ENCODE results near the gene S1PR3. TPM values are rescaled to one million over a fixed set of nuclear protein-coding genes. Genes with fewer than 3 reads are reported as not detected.

S1PR3 gene
- total RNA-seq, 1 donor from 2014 or later = 1.8 TPM

- no peak for DNase-seq (ENCODE audit: low read depth)
These were observed 17.7 kb downstream of the S1PR3 start for GRCh38 chr9:89008744-89009545.

DNA sequence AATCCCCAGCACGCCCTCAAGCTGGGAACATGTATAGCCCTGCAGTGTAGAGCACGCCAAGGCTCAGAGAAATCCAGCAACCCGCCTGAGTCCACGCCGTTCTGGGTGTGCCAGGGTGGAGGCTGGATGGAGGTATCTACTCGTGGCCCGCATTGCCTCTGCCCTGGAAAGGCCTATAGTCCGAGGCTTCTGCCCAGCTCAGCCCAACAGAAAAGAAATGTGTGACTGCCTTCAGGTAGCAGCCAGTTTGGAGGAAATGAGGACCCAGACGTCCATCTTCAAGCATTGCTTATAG is 18.2 kb downstream of the S1PR3 start:
- DNase-seq (ENCODE audit: low read depth) = no peak

GRCh38 chr9:89010056-89010455 is 18.8 kb downstream of the S1PR3 start:
- DNase-seq (ENCODE audit: low read depth) = no peak

- DNase-seq (ENCODE audit: low read depth) = no peak
These were observed 19.4 kb downstream of the S1PR3 start for GRCh38 chr9:89010526-89011111.

DNA sequence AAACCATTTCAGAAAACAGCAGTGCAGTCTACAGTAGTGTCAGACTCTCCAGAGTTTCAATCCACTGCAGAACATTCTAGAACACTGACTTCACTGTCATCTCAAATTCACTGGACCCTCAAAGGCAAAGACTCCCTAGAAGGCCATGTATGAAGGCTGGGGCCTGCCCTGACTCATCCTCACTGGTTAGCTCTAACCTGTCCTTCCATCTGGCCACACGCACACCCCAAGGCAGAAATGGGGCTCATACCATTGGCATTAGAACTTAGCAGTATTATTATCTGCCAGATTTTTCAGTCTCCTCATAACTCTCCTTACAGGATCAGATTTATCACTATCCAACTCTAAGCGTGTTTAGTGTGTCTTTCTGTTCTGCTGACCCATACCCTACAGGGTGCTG is 20.4 kb downstream of the S1PR3 start:
- DNase-seq (ENCODE audit: low read depth) = no peak

DNA sequence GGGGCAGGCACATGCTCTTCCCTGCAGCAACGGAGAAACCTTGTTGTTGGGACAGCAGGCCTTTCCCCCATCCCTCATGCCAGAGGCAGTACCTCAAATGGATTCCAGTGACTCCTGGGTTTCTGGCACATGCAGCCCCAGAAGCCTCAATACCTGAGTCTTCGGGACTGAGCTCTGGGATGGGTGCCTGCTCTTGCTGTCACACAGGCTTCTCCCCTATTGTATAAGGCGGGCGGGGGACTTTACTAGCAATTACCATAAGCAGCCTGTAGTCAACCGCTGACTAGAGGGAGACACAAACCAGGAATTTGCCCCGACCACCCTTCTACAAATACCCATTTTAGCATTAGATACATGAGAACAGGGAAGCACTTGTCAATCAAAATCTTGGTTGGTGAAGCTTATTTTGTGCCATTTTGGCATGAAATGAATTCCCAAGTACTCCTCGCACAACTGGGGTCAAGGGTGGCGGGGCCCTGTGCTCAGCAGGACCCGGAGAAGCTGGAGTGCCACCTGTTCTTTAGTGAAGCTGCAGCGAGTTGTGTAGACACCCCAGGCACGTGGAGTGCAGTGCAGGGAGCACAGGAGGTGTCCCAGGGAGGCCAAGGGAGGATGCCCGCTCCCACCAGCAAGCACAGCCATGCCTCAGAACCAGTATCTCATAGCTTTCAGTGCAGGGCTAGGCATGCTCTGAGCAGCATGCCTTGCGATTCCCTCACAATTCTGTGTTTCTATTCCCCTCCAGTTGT is 21.2 kb downstream of the S1PR3 start:
- no peak for DNase-seq (ENCODE audit: low read depth)

DNA sequence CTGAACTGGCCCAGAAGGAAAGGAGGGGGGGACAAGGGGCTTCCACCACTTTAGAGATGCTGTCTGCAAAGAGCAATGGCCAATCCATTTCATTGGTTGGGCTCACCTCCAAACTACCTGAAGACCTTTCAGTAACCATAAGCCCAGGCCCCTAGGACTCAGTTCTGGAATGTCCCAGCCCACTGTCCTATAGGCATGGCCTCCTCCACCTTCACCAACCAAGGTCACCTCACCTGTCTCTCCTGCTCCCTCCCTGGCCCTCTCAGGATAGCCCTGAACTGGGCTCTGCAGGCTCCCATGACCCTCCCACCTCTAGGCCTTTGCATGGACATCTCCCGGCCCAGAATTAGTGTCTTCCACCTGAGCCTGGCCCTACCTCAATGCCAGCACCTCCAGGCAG is 22.4 kb downstream of the S1PR3 start:
- DNase-seq (ENCODE audit: low read depth) = no peak

GRCh38 chr9:89014153-89014552 is 22.9 kb downstream of the S1PR3 start:
- DNase-seq (ENCODE audit: low read depth) = no peak

GRCh38 chr9:89015336-89015735 is 24.1 kb downstream of the S1PR3 start:
- no peak for DNase-seq (ENCODE audit: low read depth)

DNA sequence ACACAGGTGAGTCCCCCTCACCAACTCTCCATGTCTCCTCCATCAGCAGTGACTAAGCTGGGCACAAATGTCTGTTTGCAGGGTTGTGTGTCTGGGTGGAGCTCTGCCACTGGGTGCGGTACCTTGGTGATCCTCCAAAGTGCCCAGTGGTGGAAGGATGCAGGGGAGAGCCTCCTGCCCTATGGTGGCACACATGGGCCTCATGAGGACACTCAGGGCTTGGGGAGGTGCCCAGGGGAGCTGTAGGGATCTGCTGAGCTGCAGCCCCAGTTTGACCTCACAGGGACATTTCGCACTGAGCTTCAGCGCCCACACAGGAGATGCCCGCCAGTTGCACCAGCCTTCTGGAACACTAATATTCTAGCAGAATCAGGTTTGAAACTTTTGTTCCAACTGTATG is 29.5 kb downstream of the S1PR3 start:
- DNase-seq (ENCODE audit: low read depth) = no peak

GRCh38 chr9:89021154-89021803 is 30.0 kb downstream of the S1PR3 start:
- peak; percentile 89 for DNase-seq (ENCODE audit: low read depth)

- peak; percentile 62 for DNase-seq (ENCODE audit: low read depth)
These were observed 30.9 kb downstream of the S1PR3 start for GRCh38 chr9:89022001-89022759.

DNA sequence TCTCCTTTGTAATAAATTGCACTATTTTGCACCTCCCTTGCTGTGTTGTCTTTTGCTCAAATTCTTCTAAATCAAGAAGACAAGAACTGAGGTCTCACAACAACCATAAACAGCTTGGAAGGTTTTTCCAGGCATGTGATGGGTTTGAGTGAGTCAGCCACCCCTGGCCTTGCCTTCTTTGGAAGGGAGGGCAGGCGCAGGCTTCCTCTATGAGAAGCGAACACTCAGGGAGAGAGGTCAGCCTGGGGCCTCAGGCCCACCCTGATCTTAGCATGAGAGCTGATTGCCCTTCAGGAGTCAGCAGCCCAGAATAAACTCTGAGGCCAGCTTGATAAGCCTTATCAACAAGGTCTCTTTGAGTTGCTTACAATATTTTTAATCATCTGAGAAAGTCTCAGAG is 31.6 kb downstream of the S1PR3 start:
- DNase-seq (ENCODE audit: low read depth) = peak; percentile 55

DNA sequence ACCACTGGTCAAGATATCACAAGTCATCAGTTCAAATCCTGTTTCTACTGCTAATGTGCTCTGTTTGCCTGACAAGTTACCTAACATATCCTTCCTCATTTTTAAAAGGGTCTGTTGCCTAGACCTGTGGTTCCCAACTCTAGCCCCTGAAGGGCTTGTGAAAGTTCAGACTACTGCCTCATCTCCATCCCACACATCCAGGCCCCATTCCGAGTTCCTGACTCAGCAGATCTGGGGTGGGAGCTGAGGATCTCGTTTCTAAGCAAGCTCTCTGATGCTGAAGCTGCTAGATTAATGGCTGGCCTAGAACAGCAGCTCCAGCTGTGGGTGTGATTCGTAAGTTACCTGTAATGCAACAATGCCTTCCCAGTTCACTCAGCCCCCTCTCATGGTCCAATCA is 32.5 kb downstream of the S1PR3 start:
- no peak for DNase-seq (ENCODE audit: low read depth)

DNA sequence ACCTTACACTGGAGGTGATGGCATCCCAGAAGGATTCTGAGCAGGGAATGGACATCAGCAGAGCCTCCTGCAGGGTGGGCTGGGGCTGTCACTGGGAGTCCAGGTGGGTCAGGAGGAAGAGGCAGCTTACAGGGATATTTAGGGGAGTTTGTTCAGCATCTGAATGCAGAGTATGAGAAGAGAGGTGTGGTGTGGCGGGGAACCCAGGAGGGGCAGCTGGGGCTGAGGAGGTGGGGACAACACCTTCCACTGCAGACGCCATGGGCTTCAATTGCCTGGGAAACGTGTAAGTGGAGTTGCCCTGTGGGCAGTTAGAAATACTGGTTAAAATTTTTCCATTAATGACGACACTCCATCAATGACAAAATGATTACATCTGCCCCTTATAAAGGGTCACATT is 33.5 kb downstream of the S1PR3 start:
- no peak for DNase-seq (ENCODE audit: low read depth)

GRCh38 chr9:89025553-89025952 is 34.3 kb downstream of the S1PR3 start:
- DNase-seq (ENCODE audit: low read depth) = no peak

DNA sequence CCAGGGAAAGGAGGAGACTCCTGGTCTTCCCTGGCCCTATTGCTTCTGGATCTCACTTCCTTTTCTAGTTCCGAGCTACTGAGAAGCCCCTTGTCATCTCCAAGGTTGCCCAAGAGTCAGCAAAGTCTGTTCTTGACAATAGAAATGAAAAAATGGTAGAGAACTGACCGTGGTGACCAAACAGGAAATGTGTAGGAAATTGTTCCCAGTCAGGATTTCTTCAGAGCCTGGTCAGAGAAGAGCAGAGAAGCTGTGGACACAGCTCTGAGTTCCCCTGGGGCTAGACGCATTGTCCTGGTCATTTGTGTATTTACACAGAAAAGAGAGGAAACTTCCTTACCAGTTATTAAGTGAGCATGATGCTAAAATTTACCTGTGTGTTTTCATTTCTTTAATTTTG is 35.6 kb downstream of the S1PR3 start:
- no peak for DNase-seq (ENCODE audit: low read depth)

GRCh38 chr9:89029788-89030187 is 38.5 kb downstream of the S1PR3 start:
- DNase-seq (ENCODE audit: low read depth) = no peak

DNA sequence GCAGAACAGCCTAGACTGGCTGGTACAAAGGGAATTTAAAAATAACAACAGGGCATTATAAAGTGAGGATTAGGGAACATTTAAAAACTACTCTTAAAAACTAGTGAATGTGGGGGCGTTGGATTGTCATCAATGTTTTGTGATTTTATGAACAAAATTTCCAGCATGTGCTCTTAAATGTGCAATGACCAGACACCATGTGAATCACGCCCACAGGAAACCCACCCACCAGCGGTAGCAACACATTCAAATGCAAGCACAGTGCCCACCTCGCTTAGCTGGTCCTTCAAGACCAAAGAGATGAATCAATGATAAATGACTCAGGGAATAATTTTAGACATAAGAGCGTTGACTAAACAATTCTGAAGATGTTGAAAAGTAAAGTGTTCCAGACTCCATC is 40.9 kb downstream of the S1PR3 start:
- no peak for DNase-seq (ENCODE audit: low read depth)

DNA sequence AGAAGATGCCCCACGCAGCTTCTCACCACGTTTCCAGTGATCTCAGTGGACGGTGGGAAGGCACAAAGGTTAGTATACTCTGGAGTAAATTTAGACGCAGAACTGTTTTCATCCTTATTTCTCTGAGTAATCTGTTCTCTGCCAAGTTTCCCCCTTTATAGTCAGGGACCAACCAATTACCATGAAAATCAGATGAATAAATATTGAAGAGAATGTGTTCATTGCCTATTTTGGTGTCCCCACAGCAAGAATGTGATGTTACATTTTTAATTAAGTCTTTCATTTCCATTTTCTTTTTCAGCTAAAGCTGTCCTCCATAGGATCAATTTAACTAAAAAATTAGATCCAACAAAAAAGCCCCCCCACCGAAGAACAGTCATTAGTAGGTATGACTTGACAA is 41.4 kb downstream of the S1PR3 start:
- DNase-seq (ENCODE audit: low read depth) = no peak

DNA sequence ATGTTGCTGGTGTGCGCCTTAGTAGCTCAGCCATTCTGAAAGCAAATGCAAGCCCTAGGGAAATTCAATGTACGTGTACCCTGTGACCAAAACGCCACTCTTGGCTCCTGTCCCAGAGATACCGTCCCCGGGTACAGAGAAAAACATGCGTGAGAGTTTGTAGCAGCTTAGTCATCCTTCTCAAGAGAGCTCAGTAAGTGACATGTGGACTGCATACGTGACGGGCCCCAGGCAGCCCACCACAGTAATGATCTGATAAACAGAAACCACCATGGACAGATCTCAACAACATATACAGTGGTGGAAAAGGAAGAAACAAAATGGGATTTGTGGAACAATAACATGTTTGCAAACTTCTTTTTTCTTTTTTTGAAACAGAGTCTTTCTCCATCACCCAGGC is 45.1 kb downstream of the S1PR3 start:
- DNase-seq (ENCODE audit: low read depth) = no peak

DNA sequence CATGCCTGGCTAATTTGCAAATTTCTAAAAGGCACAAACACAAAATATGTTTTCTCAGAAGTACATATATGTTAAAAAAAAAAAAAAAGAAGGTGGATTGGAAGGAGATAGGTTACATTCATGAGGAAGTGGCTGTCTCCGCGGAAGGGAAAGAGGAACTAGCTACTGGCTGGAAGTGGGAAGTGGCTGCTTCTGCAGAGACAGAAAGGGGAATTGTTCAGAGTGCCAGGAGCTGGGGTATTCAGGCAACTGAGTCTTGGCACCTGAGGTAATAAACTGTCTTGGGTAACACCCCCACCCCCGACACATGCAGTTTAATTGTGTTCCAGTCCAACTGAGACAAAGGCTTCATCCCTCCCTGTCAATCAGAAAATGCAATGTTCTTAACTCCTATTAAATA is 45.6 kb downstream of the S1PR3 start:
- DNase-seq (ENCODE audit: low read depth) = no peak
